ENCODE results near the gene HSPB8.

HSPB8 gene

GRCh38 chr12:119241580-119242169 lies 62.9 kb downstream of the HSPB8 start:
- H3K23ac ChIP-seq (ENCODE audit: low read length), result no peak overlapping the region
- no peak overlapping the region for H3K4me3 ChIP-seq (ENCODE audit: low read depth, low read length)
- H3K4me2 ChIP-seq (ENCODE audit: low read length), result no peak overlapping the region
- H2AK5ac ChIP-seq (ENCODE audit: low read length), result no peak overlapping the region
- H3K14ac ChIP-seq (ENCODE audit: low read length), result no peak overlapping the region
- H3K79me2 ChIP-seq (ENCODE audit: control insufficient read depth, insufficient read depth, low read length, poor library complexity), result no peaks in the 10 kb centered on the region
- no peaks in the 10 kb centered on the region for H3K27me3 ChIP-seq (ENCODE audit: insufficient read depth, low read length)
- H2BK12ac ChIP-seq (ENCODE audit: low read length), result no peak overlapping the region
- no peak overlapping the region for H3K18ac ChIP-seq (ENCODE audit: low read length)
- peaks cover 3 to 4% of the 10 kb centered on the region in 2 experiments for H3K4me1 ChIP-seq (ENCODE audit: control insufficient read depth in 1 of 2, insufficient read depth in 2 of 2, low read length in 2 of 2)
- H4K91ac ChIP-seq (ENCODE audit: low read depth, low read length), result no peak overlapping the region
- H4K8ac ChIP-seq (ENCODE audit: low read depth, low read length), result no peak overlapping the region
- no peak overlapping the region for H3K9ac ChIP-seq (ENCODE audit: low read length)
- H3K27ac ChIP-seq (ENCODE audit: low read depth, low read length), result no peak overlapping the region
- no peak overlapping the region for H2AFZ ChIP-seq (ENCODE audit: insufficient read depth, low read length, poor library complexity)
- no peak overlapping the region for H4K12ac ChIP-seq (ENCODE audit: low read depth, low read length)
- H2BK120ac ChIP-seq (ENCODE audit: insufficient read depth, low read length, poor library complexity), result no peak overlapping the region
- WGBS (ENCODE audit: extremely low coverage, insufficient coverage, insufficient read length), result no CpG with 5 or more reads among the region's 9 CpGs
- H3K79me1 ChIP-seq (ENCODE audit: low read length), result no peaks in the 10 kb centered on the region
- no peak for DNase-seq
- no peak overlapping the region for H3K4ac ChIP-seq (ENCODE audit: low read depth, low read length)
- no peak overlapping the region for H2BK5ac ChIP-seq (ENCODE audit: low read depth, low read length, poor library complexity)
- H3K9me3 ChIP-seq (ENCODE audit: insufficient read depth, low read depth, low read length), result no peaks in the 10 kb centered on the region
- H3K36me3 ChIP-seq (ENCODE audit: control insufficient read depth in 1 of 2, insufficient read depth in 2 of 2, low read length in 2 of 2), result no peaks in the 10 kb centered on the region
